H54 (cell line): ENCODE data around the gene NKD2.

Experiments
- DNase-seq: peaks from one replicate; pipeline ENCODE4 v3.0.0; 2011; ENCODE audit warnings: low spot score, mixed read lengths; ENCODE audit not compliant: insufficient read length
- FAIRE-seq: peaks from 3 replicates; lab custom pipeline; 2011; peaks lifted over from hg19 to GRCh38; lab: Jason Lieb, UNC
- POLR2A ChIP-seq: IDR thresholded peaks from 2 replicates; pipeline ENCODE4 v1.6.1; 2011; ENCODE audit warnings: low read depth, mild to moderate bottlenecking, low read length

Gene NKD2

GRCh38 chr5:1048162-1048721 is 39.6 kb downstream of the NKD2 start:
- FAIRE-seq: no peak
- DNase-seq: no peak
- no peak for TF ChIP-seq POLR2A

- TF ChIP-seq POLR2A: no peak
- FAIRE-seq (no peak), DNase-seq (no peak)
Measured at GRCh38 chr5:1048861-1049838, 40.5 kb downstream of the NKD2 start.

- FAIRE-seq (no peak), DNase-seq (no peak)
- TF ChIP-seq POLR2A: no peak
Measured at GRCh38 chr5:1050423-1051365, 42.1 kb downstream of the NKD2 start.

- no peak for TF ChIP-seq POLR2A
Measured at GRCh38 chr5:1051366-1051720, 42.7 kb downstream of the NKD2 start.

GRCh38 chr5:1052076-1052475 is 43.5 kb downstream of the NKD2 start:
- FAIRE-seq (no peak), DNase-seq (no peak)
- no peak for TF ChIP-seq POLR2A

More at GRCh38 chr5:1051366-1051720, 42.7 kb downstream of the NKD2 start:
- DNase-seq: no peak
- no peak for FAIRE-seq

- FAIRE-seq: no peak
- TF ChIP-seq POLR2A: no peak
- no peak for DNase-seq
Measured at GRCh38 chr5:1052641-1053390, 44.2 kb downstream of the NKD2 start.

GRCh38 chr5:1053391-1054017 is 44.9 kb downstream of the NKD2 start:
- DNase-seq: no peak
- no peak for TF ChIP-seq POLR2A
- FAIRE-seq: no peak

- DNase-seq (no peak), FAIRE-seq (no peak)
- TF ChIP-seq POLR2A: no peak
Measured at GRCh38 chr5:1054018-1054798, 45.6 kb downstream of the NKD2 start.

GRCh38 chr5:1054799-1055775 is 46.5 kb downstream of the NKD2 start:
- TF ChIP-seq POLR2A: no peak
- DNase-seq: no peak
- FAIRE-seq: no peak

- FAIRE-seq: no peak
- TF ChIP-seq POLR2A: no peak
- no peak for DNase-seq
Measured at GRCh38 chr5:1055896-1056610, 47.5 kb downstream of the NKD2 start.
